Measurements from ENCODE around the gene ZNF593OS.

Gene ZNF593OS

DNA sequence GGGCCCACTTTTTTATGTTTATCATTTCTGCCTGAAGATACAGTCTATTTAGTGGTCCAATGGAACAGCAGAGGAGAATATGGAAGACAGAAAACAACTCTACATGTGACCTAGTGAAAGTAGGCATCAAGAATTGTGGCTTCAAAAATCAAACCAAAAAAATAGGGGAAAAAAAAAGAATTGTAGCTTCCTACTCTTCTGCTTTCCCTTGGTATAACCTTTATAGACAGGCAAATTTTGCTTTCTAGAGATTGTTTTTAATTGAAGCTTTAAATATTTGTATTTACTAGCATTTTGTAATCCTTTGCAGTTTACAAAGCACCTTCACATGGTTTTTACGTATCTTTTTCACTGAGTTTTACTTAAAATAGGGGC is 45.7 kb downstream of the ZNF593OS start:
- TF ChIP-seq TAF1 (IDR thresholded peaks at IDR 0.05; ENCODE audit: borderline replicate concordance, insufficient read depth, low read length) (no peak), SIN3A (IDR thresholded peaks at IDR 0.05; ENCODE audit: borderline replicate concordance, insufficient read depth, low read length) (no peak), FOXP2 (optimal IDR thresholded peaks at IDR 0.05; ENCODE audit: borderline replicate concordance, extremely low read depth, extremely low read length, insufficient read depth) (no peak), POLR2AphosphoS5 (IDR thresholded peaks at IDR 0.05; ENCODE audit: low read depth, low read length) (no peak)
- TF ChIP-seq, protein P1, sequence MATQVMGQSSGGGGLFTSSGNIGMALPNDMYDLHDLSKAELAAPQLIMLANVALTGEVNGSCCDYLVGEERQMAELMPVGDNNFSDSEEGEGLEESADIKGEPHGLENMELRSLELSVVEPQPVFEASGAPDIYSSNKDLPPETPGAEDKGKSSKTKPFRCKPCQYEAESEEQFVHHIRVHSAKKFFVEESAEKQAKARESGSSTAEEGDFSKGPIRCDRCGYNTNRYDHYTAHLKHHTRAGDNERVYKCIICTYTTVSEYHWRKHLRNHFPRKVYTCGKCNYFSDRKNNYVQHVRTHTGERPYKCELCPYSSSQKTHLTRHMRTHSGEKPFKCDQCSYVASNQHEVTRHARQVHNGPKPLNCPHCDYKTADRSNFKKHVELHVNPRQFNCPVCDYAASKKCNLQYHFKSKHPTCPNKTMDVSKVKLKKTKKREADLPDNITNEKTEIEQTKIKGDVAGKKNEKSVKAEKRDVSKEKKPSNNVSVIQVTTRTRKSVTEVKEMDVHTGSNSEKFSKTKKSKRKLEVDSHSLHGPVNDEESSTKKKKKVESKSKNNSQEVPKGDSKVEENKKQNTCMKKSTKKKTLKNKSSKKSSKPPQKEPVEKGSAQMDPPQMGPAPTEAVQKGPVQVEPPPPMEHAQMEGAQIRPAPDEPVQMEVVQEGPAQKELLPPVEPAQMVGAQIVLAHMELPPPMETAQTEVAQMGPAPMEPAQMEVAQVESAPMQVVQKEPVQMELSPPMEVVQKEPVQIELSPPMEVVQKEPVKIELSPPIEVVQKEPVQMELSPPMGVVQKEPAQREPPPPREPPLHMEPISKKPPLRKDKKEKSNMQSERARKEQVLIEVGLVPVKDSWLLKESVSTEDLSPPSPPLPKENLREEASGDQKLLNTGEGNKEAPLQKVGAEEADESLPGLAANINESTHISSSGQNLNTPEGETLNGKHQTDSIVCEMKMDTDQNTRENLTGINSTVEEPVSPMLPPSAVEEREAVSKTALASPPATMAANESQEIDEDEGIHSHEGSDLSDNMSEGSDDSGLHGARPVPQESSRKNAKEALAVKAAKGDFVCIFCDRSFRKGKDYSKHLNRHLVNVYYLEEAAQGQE (IDR thresholded peaks at IDR 0.05; ENCODE audit: insufficient read depth in 1 of 2, low read depth in 2 of 2, low read length in 2 of 2): no peak

DNA sequence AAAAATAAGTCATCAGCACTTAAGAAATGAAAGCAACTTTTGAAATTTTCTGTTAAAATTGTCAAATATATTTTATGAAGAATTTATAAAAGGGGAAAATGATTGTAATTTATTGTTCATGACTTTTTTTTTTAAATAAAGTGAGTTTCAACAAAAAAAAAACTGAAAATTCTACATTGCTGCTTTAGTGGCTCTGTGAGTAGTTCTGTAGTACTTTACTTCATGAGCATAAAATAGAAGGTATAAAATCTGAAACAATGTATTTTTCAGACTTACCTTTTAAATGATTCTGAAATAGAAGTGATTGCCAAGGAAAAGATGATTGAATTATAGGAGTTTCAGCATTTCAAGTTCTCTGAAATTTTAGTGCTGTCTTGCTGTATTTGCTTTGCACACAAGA is 46.2 kb downstream of the ZNF593OS start:
- TF ChIP-seq, protein P1 (IDR thresholded peaks at IDR 0.05; ENCODE audit: insufficient read depth in 1 of 2, low read depth in 2 of 2, low read length in 2 of 2): no peak

DNA sequence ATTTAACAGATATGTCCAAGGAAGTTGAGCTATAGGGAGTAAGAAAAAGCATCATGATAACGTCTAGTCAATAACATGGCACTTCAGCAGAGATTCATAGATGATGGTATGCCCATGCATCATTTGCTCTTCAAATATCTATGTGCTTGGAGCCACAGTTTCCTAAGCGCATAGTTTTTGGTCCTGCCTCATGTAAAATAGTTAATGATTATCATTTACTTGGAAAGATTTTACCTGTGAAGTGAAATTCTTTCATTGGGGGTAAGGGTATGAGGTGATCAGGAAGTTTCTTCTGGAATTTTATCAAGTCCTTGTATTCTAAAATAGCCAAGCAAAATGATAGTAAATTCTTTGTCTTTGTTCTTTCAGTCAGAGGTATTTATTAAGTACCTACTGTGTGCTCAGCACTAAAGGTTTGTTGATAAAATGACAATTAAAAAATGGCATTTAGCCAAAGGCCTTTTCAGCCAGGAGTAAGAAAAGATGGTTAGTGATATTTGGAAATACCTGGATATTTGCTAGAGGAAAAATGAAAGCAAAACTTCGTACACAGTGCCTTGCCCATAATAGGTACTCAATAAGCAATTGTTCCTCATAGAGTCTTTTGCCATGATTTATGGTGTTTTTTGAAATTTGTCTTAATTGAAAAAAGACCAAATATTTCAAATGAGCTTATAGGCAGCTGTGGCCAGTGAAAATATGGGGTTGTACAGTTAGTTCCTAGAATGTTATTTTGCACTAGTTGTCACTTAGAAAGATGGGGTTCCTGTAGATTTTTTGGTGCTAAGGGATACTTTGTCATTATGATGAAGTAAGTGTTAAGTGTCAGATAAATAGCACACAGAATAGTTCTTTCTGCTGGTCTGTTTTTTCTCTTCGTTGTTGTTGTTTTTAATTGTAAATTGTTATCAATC is 47.0 kb downstream of the ZNF593OS start:
- TF ChIP-seq POLR2AphosphoS5 (IDR thresholded peaks at IDR 0.05; ENCODE audit: low read depth, low read length): no peak
- TF ChIP-seq, protein P1 (IDR thresholded peaks at IDR 0.05; ENCODE audit: insufficient read depth in 1 of 2, low read depth in 2 of 2, low read length in 2 of 2): no peak
- no peak for TF ChIP-seq FOXP2 (optimal IDR thresholded peaks at IDR 0.05; ENCODE audit: borderline replicate concordance, extremely low read depth, extremely low read length, insufficient read depth)
- no peak for TF ChIP-seq SIN3A (IDR thresholded peaks at IDR 0.05; ENCODE audit: borderline replicate concordance, insufficient read depth, low read length)
- TF ChIP-seq TAF1 (IDR thresholded peaks at IDR 0.05; ENCODE audit: borderline replicate concordance, insufficient read depth, low read length): no peak

DNA sequence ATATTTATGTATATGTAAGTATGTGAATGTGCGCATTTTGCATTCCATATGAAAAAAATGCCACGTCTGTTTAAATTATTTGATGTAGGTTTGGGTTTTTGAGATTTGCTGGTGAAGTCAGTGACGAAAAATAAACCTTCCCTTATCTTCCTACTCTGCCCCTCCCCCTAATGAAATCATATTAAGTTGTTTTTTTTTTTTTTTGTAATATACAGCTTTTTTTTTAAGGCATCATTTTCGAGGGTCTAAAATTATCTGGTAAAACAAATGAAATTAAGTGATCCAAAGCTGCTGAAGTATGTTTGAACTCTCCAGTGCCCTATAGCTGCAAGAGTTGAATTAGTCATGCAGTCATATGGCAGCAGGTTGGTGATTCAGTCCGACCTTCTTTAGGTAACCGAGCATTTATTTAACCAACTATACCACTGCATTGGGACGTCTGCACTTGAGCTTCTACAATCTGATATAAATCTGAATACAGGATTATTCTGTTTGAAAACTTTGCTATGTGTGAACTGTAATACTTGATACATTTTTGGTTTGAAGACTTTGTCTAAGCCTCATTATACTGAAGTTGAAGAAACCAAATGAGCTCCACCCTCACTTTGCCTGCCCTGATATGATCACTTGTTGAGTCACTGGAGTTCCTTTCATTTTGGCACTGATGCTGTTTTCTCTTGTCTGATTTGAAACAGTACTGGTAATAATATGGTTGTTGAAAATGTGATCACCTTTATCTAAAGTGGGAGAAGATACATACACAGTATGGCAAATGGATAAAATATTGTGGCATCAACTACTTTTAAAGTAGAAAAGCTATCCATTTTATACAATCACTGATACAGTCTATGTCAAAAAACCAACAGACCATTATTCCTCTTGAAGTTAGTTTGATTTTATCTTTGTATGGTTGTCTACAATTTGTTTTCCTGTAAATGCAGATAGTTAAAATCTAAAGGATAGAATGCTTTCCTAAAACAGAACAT is 48.4 kb downstream of the ZNF593OS start:
- TF ChIP-seq TAF1 (IDR thresholded peaks at IDR 0.05; ENCODE audit: borderline replicate concordance, insufficient read depth, low read length): no peak
- no peak for TF ChIP-seq SIN3A (IDR thresholded peaks at IDR 0.05; ENCODE audit: borderline replicate concordance, insufficient read depth, low read length)
- TF ChIP-seq POLR2AphosphoS5 (IDR thresholded peaks at IDR 0.05; ENCODE audit: low read depth, low read length): no peak
- TF ChIP-seq, protein P1 (IDR thresholded peaks at IDR 0.05; ENCODE audit: insufficient read depth in 1 of 2, low read depth in 2 of 2, low read length in 2 of 2): no peak
- TF ChIP-seq FOXP2 (optimal IDR thresholded peaks at IDR 0.05; ENCODE audit: borderline replicate concordance, extremely low read depth, extremely low read length, insufficient read depth): no peak
